K562 (cell line): ENCODE measurements around the gene DDIT3. TPM values are rescaled to one million over a fixed set of nuclear protein-coding genes. Genes with fewer than 3 reads are reported as not detected.

Experiments
- ATAC-seq: fragments of 200-7000 bp; cut with Tn5 transposase; 3 replicates; pipeline ENCODE4 v1.9.1; 2020; ENCODE audit warnings: moderate library complexity
- BruUV-seq: library from RNA; stranded (reverse); fragments of 400-500 nt; replicated peaks from 2 replicates; lab custom pipeline; 2021; lab: Mats Ljungman, UMichigan
- CTCF ChIA-PET: fragments of 300-600 bp; formaldehyde crosslinking; extraction: SDS; loops from one replicate; lab custom pipeline; 2021; ENCODE audit warnings: low intra/inter-chr PET ratio; lab: Yijun Ruan, JAX
- POLR2A ChIA-PET: fragments of 300-600, 350-650 bp; sonication (Branson Sonifier 250); formaldehyde crosslinking; extraction: SDS; loops from one replicate; lab custom pipeline; 2021; ENCODE audit warnings: antibody characterized with exemption, inconsistent platforms; lab: Yijun Ruan, JAX
- DNase-seq, 4 experiments: peaks; one replicate each; pipeline versions ENCODE4 v3.0.0 to v3.0.0-alpha.2; 2011 to 2018; ENCODE audit warnings: low spot score in 3 of 4, mixed read lengths in 3 of 4; ENCODE audit errors: extremely low read depth in 1 of 4
- FAIRE-seq: peaks from 2 replicates; lab custom pipeline; 2011; peaks lifted over from hg19 to GRCh38; lab: Jason Lieb, UNC
- H2AFZ ChIP-seq: 2 replicates; pipeline ENCODE4 v1.6.0; 2011; ENCODE audit warnings: low read depth, low read length, control low read depth, inconsistent platforms
- H3K27ac ChIP-seq: fragments of 200-600 bp; 3 replicates; pipeline ENCODE4 v1.8.0; 2011; ENCODE audit warnings: low read depth, mild to moderate bottlenecking, control low read depth, inconsistent platforms, low read length, moderate library complexity, mixed read lengths; ENCODE audit errors: extremely low read depth
- H3K27me3 ChIP-seq, 2 experiments: fragments of 300-600 bp in 1 of 2; 2 replicates in 1 of 2; 3 replicates in 1 of 2; pipeline versions ENCODE4 v1.6.0 to v1.8.0; 2011; ENCODE audit warnings: inconsistent platforms in 2 of 2, low read length in 2 of 2, mild to moderate bottlenecking in 1 of 2, mixed read lengths in 1 of 2, moderate library complexity in 1 of 2; ENCODE audit not compliant: control insufficient read depth in 2 of 2, insufficient read depth in 2 of 2
- H3K36me3 ChIP-seq: fragments of 300-600 bp; 3 replicates; pipeline ENCODE4 v1.8.0; 2011; ENCODE audit warnings: mild to moderate bottlenecking, low read length, inconsistent platforms; ENCODE audit not compliant: control insufficient read depth, insufficient read depth
- H3K4me1 ChIP-seq, 2 experiments: fragments of 200-600 bp in 1 of 2; replicated peaks in 1 of 2; 2 replicates in 1 of 2; 3 replicates in 1 of 2; pipeline versions ENCODE4 v1.5.1 to v1.8.0; 2011; ENCODE audit warnings: inconsistent platforms in 2 of 2, low read length in 2 of 2, mild to moderate bottlenecking in 1 of 2, mixed read lengths in 1 of 2, moderate library complexity in 1 of 2; ENCODE audit not compliant: control insufficient read depth in 2 of 2, insufficient read depth in 2 of 2
- H3K4me2 ChIP-seq: 2 replicates; pipeline ENCODE4 v1.6.1; 2011; ENCODE audit warnings: low read length, control low read depth, inconsistent platforms, mixed read lengths; ENCODE audit not compliant: insufficient read depth
- H3K4me3 ChIP-seq: fragments of 200-600 bp; sonication (generic), shearing (Covaris generic); 2 replicates; pipeline ENCODE4 v1.5.1; 2016; ENCODE audit warnings: control low read depth, inconsistent platforms
- H3K79me2 ChIP-seq: fragments of 200-600 bp; 3 replicates; pipeline ENCODE4 v1.8.0; 2011; ENCODE audit warnings: low read length, inconsistent platforms; ENCODE audit not compliant: control insufficient read depth, insufficient read depth
- H3K9ac ChIP-seq, 2 experiments: 2 replicates each; pipeline versions ENCODE4 v1.6.0 to v1.6.1; 2011; ENCODE audit warnings: low read depth in 2 of 2, low read length in 2 of 2, control low read depth in 1 of 2, inconsistent platforms in 1 of 2, mild to moderate bottlenecking in 1 of 2, mixed read lengths in 1 of 2; ENCODE audit not compliant: insufficient read depth in 1 of 2
- H3K9me1 ChIP-seq: one replicate; pipeline ENCODE4 v1.6.0; 2011; ENCODE audit warnings: inconsistent platforms, mild to moderate bottlenecking, low read length, moderate library complexity; ENCODE audit not compliant: control insufficient read depth, insufficient read depth
- H3K9me3 ChIP-seq: replicated peaks from 2 replicates; pipeline ENCODE4 v1.5.1; 2011; ENCODE audit warnings: low read depth, low read length, inconsistent platforms; ENCODE audit not compliant: control insufficient read depth, insufficient read depth
- H4K20me1 ChIP-seq: replicated peaks from 2 replicates; pipeline ENCODE4 v1.6.1; 2011; ENCODE audit warnings: low read length, inconsistent platforms, mixed read lengths; ENCODE audit not compliant: control insufficient read depth, insufficient read depth
- BCL6 ChIP-seq: fragments of 250-450 bp; sonication (Bioruptor Pico); IDR thresholded peaks from 2 replicates; pipeline ENCODE4 v1.4.0; 2020
- CHCHD3 ChIP-seq: fragments of 250-450 bp; sonication (Bioruptor Pico); IDR thresholded peaks from 2 replicates; pipeline ENCODE4 v2.1.2; 2022; ENCODE audit warnings: mild to moderate bottlenecking
- ETV6 ChIP-seq, 3 experiments: fragments of 150-350 bp in 1 of 3; sonication (generic) in 1 of 3; formaldehyde crosslinking in 1 of 3; IDR thresholded peaks; 2 replicates each; pipeline versions ENCODE4 v1.6.1 to v1.8.0; 2014 to 2022; ENCODE audit warnings: borderline replicate concordance in 2 of 3, low read depth in 2 of 3, antibody characterized with exemption in 1 of 3, low read length in 1 of 3, mild to moderate bottlenecking in 1 of 3, missing genetic modification reagents in 1 of 3
- MYBL2 ChIP-seq, 2 experiments: fragments of 450-650 bp in 1 of 2; sonication (generic) in 1 of 2; formaldehyde crosslinking in 1 of 2; IDR thresholded peaks; 2 replicates each; pipeline versions ENCODE4 v1.6.1 to v1.8.1; 2017 to 2022; ENCODE audit warnings: borderline replicate concordance in 1 of 2, inconsistent platforms in 1 of 2, low read depth in 1 of 2, mild to moderate bottlenecking in 1 of 2, missing genetic modification reagents in 1 of 2, moderate library complexity in 1 of 2
- PCBP1 ChIP-seq: fragments of 200-400 bp; formaldehyde crosslinking; IDR thresholded peaks from 2 replicates; pipeline ENCODE4 v1.6.1; 2018; ENCODE audit warnings: mild to moderate bottlenecking, low read depth, low read length; ENCODE audit not compliant: poor library complexity, severe bottlenecking
- POLR2AphosphoS2 ChIP-seq: IDR thresholded peaks from 2 replicates; pipeline ENCODE4 v1.6.1; 2012; ENCODE audit warnings: low read length, improper control_type of control experiment
- POLR2AphosphoS5 ChIP-seq: IDR thresholded peaks from 2 replicates; pipeline ENCODE4 v1.6.1; 2011; ENCODE audit warnings: mild to moderate bottlenecking, low read depth, low read length, moderate library complexity; ENCODE audit not compliant: control insufficient read depth, insufficient read depth
- RBM25 ChIP-seq: fragments of 200-400 bp; formaldehyde crosslinking; IDR thresholded peaks from 2 replicates; pipeline ENCODE4 v1.6.1; 2018; ENCODE audit warnings: low read length, low read depth, moderate library complexity; ENCODE audit not compliant: severe bottlenecking
- RFX1 ChIP-seq: fragments of 450-650 bp; IDR thresholded peaks from 2 replicates; pipeline ENCODE4 v1.6.1; 2016; ENCODE audit warnings: mild to moderate bottlenecking, moderate library complexity
- ZC3H11A ChIP-seq: IDR thresholded peaks from 2 replicates; pipeline ENCODE4 v1.6.1; 2012; ENCODE audit warnings: low read depth, low read length, improper control_type of control experiment
- ZNF408 ChIP-seq: fragments of 250-450 bp; sonication (Bioruptor Pico); IDR thresholded peaks from 2 replicates; pipeline ENCODE4 v1.4.0; 2020; ENCODE audit warnings: low read depth, mild to moderate bottlenecking, moderate library complexity
- WGBS: fragments of 100-300 bp; shearing (Covaris generic); methylation state at CpG from one replicate; pipeline ENCODE4 v1.1.6; 2016; ENCODE audit warnings: low coverage, mixed read lengths; ENCODE audit not compliant: insufficient coverage; ENCODE audit errors: missing lambda C conversion rate; 5-methylcytosine and 5-hydroxymethylcytosine counted together
- in situ Hi-C: fragments of 300-500 bp; cut with MboI; formaldehyde crosslinking; loops from 4 replicates; pipeline ENCODE4 v1.15.0; 2018; ENCODE audit warnings: inconsistent platforms, mixed read lengths
- intact Hi-C: fragments of 100-400 bp; cut with micrococcal nuclease; formaldehyde crosslinking; loops from 2 replicates; pipeline ENCODE4 v1.14.2; 2022
- polyA plus RNA-seq, 8 experiments: library from polyadenylated mRNA; depleted of rRNA in 4 of 8; stranded (reverse) in 5 of 8; unstranded in 3 of 8; fragments of >200 nt; fragmentation: Nextera tagmentation in 2 of 8; fragmentation: Illumina TruSeq in 1 of 8; extraction: Ambion mirVana in 2 of 8; extraction: Trizol in 1 of 8; gene quantifications; 2 replicates each; pipeline versions ENCODE4 v1.2.1 to v1.2.3, GENCODE V29; 2011 to 2014; ENCODE audit warnings: inconsistent platforms in 1 of 8, missing spikeins in 1 of 8
- total RNA-seq, 7 experiments: library from RNA; depleted of rRNA in 6 of 7; stranded (reverse); fragments of >200 nt in 6 of 7; fragmentation: Illumina TruSeq in 2 of 7; extraction: Trizol in 2 of 7; gene quantifications; 2 replicates each; pipeline versions ENCODE4 v1.2.1 to v1.2.3, GENCODE V29; 2011 to 2021; ENCODE audit warnings: low replicate concordance in 1 of 7
- TF ChIP-seq, protein P1 (sequence below): sonication (generic); formaldehyde crosslinking; IDR thresholded peaks from 2 replicates; pipeline ENCODE4 v1.8.0; 2022; ENCODE audit warnings: missing genetic modification reagents, mild to moderate bottlenecking, moderate library complexity, borderline replicate concordance
- TF ChIP-seq, protein P2 (sequence below): fragments of 150-350 bp; IDR thresholded peaks from 2 replicates; pipeline ENCODE4 v1.6.1; 2014; ENCODE audit warnings: low read depth, mild to moderate bottlenecking, low read length, borderline replicate concordance
- TF ChIP-seq, protein P3 (sequence below): fragments of 250-450 bp; sonication (Bioruptor Pico); IDR thresholded peaks from 2 replicates; pipeline ENCODE4 v1.8.0; 2021; ENCODE audit warnings: moderate library complexity, mild to moderate bottlenecking, inconsistent platforms

Gene DDIT3
- total and polyA plus RNA-seq, 9 of the 15 experiments (the other 6 are each of a cell fraction or from before 2014, with no cell fraction given), result 59.1 to 272 (median 89.9) TPM

DNA sequence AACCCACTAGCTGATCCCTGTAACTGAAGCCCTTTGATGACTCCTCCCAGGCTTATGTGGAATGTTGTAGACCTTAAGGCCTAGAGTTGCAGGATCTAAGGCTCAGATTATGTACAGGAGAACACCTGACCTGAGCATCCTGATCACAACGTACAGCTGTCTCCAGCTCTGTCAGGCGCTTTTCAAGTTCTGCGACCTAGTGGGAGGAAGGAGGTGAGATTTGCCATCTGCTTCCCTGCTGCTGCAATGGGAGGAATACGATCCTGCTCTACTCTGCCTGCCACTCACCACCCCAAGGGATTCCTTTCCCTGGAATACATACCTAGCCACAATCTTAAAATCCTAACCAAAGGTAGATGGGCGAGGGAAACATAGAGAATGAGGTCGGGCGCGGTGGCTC is 12.8 kb upstream of the DDIT3 start (continued):
- TF ChIP-seq ETV6 (IDR thresholded peaks at IDR 0.05; ENCODE audit: borderline replicate concordance in 1 of 2, low read depth in 2 of 2, low read length in 1 of 2) (no peak), ETV6 (CRISPR knock-in tag; IDR thresholded peaks at IDR 0.05; ENCODE audit: borderline replicate concordance) (no peak), RBM25 (no peak)
- TF ChIP-seq, protein P1, sequence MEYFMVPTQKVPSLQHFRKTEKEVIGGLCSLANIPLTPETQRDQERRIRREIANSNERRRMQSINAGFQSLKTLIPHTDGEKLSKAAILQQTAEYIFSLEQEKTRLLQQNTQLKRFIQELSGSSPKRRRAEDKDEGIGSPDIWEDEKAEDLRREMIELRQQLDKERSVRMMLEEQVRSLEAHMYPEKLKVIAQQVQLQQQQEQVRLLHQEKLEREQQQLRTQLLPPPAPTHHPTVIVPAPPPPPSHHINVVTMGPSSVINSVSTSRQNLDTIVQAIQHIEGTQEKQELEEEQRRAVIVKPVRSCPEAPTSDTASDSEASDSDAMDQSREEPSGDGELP, result no peak

DNA sequence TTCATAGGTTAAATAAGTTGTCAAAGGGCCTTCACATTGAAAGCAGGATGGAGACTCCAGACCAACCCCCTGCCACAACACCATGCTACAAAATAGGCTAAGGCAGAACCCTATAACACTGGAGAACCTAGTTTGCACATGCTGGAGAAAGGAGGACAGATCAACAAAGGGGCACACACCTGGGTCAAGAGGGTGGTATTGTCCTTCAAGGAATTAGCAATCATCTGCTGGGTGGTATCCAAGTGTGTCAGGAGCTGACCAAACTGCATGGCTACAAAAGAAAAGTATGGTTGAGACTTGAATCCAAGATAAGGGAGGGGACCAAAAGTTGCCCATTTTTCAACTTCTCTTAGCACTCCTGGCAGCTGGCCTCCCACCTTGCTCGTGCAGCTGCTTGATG is 11.5 kb upstream of the DDIT3 start:
- Histone ChIP-seq H4K20me1 (no peaks in the 10 kb centered on the region), H3K9me1 (no peaks in the 10 kb centered on the region), H3K9me3 (no peaks in the 10 kb centered on the region), H3K4me3 (no peak overlapping the region), H3K4me2 (no peak overlapping the region), H3K79me2 (no peaks in the 10 kb centered on the region), H3K36me3 (peaks cover 93% of the 10 kb centered on the region), H3K27me3 (no peaks in the 10 kb centered on the region), H2AFZ (no peak overlapping the region), H3K27ac (no peak overlapping the region), H3K9ac (no peak overlapping the region), H3K4me1 (peaks cover 0 to 2% of the 10 kb centered on the region in 2 experiments; a peak in 1 of 5 replicates)
- CTCF ChIA-PET, result no interaction called here
- 75% methylated on average over 1 of the region's 1 CpG for WGBS
- POLR2A ChIA-PET, result interaction anchor here (1.8 to 10.8 kb wide), 4 partner anchors 7 to 21 kb away, joined by 6 to 225 read pairs (median 18); partner anchors contain the start of gene DDIT3
- in situ Hi-C loops, result no loop called here
- DNase-seq, result no peak
- BruUV-seq, result no TSS peak
- ATAC-seq, result no peak
- intact Hi-C loops, result no loop called here
- no peak for FAIRE-seq
- TF ChIP-seq MYBL2 (IDR thresholded peaks at IDR 0.05; ENCODE audit: low read depth) (no peak), MYBL2 (CRISPR knock-in tag; IDR thresholded peaks at IDR 0.05; ENCODE audit: borderline replicate concordance) (no peak), RFX1 (no peak), POLR2AphosphoS5 (peak; percentile 27; the same call in 1 of the 2 replicates), ZNF408 (CRISPR knock-in tag) (no peak), CHCHD3 (no peak), ZC3H11A (no peak), BCL6 (no peak), PCBP1 (no peak), POLR2AphosphoS2 (peak; percentile 73; the same call in 1 of the 2 replicates)
- TF ChIP-seq, protein P2, sequence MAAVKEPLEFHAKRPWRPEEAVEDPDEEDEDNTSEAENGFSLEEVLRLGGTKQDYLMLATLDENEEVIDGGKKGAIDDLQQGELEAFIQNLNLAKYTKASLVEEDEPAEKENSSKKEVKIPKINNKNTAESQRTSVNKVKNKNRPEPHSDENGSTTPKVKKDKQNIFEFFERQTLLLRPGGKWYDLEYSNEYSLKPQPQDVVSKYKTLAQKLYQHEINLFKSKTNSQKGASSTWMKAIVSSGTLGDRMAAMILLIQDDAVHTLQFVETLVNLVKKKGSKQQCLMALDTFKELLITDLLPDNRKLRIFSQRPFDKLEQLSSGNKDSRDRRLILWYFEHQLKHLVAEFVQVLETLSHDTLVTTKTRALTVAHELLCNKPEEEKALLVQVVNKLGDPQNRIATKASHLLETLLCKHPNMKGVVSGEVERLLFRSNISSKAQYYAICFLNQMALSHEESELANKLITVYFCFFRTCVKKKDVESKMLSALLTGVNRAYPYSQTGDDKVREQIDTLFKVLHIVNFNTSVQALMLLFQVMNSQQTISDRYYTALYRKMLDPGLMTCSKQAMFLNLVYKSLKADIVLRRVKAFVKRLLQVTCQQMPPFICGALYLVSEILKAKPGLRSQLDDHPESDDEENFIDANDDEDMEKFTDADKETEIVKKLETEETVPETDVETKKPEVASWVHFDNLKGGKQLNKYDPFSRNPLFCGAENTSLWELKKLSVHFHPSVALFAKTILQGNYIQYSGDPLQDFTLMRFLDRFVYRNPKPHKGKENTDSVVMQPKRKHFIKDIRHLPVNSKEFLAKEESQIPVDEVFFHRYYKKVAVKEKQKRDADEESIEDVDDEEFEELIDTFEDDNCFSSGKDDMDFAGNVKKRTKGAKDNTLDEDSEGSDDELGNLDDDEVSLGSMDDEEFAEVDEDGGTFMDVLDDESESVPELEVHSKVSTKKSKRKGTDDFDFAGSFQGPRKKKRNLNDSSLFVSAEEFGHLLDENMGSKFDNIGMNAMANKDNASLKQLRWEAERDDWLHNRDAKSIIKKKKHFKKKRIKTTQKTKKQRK, result no peak
- TF ChIP-seq, protein P3, sequence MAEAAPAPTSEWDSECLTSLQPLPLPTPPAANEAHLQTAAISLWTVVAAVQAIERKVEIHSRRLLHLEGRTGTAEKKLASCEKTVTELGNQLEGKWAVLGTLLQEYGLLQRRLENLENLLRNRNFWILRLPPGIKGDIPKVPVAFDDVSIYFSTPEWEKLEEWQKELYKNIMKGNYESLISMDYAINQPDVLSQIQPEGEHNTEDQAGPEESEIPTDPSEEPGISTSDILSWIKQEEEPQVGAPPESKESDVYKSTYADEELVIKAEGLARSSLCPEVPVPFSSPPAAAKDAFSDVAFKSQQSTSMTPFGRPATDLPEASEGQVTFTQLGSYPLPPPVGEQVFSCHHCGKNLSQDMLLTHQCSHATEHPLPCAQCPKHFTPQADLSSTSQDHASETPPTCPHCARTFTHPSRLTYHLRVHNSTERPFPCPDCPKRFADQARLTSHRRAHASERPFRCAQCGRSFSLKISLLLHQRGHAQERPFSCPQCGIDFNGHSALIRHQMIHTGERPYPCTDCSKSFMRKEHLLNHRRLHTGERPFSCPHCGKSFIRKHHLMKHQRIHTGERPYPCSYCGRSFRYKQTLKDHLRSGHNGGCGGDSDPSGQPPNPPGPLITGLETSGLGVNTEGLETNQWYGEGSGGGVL, result no peak
